Stimulated activated CD4-positive, alpha-beta T cell treated with anti-CD3 and anti-CD28 coated beads, Interleukin-1b, Interleukin-23, amount 100 ng/mL, for 1 hour (primary cell): ENCODE results near the gene SLC22A4.

Experiments
- DNase-seq, 2 donors: peaks; one replicate each; pipeline ENCODE4 v3.0.0-alpha.2; 2020; ENCODE audit warnings: low read depth in 2 of 2

Gene SLC22A4

GRCh38 chr5:132376694-132377641, 82.8 kb downstream of the SLC22A4 start:
- no peak for DNase-seq

GRCh38 chr5:132377738-132378137, 83.5 kb downstream of the SLC22A4 start:
- no peak for DNase-seq

DNA sequence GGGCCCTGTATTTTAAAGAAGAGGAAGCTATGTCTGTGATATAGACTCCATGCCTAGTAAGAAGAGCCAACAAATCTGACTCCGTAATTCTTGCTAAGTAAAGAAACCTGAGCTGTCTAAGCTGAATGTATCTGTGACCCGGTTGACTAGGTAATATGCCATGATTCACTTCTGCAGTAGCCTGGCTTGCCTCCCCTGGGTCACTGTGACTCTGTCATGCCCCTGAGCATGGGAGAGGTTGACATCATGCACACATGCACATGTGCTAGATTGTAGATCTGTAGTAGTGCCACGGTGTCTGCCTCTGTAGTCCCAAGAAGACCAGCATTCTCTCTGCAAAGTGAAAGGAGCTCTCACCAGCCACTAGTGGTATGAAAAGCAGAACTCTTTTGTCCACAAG, 84.4 kb downstream of the SLC22A4 start:
- no peak for DNase-seq

GRCh38 chr5:132380047-132380446, 85.9 kb downstream of the SLC22A4 start:
- no peak for DNase-seq

GRCh38 chr5:132380741-132381140, 86.5 kb downstream of the SLC22A4 start:
- DNase-seq: no peak

DNA sequence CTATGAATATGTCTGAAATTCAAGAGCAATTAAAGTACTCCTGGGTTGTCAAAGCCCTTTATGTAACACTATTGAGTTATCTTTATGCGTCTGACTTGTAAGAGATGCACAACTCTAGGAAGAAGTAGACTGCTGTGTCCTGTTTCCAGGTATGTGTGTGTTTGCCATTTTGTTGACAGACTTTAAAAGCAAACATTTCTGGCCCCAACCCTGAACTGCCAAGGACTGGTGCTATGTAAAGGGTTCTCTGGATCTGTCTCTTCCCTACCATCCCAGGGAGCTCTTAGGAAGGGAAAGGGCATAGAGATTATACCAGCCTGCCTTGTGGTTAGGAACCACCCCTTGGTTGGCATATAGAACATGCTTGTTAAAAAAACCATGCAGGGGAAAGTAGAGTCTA, 87.4 kb downstream of the SLC22A4 start:
- DNase-seq: no peak

- no peak for DNase-seq
These were observed 89.1 kb downstream of the SLC22A4 start for GRCh38 chr5:132383261-132383660.

- DNase-seq: no peak
These were observed 89.8 kb downstream of the SLC22A4 start for GRCh38 chr5:132383984-132384383.

DNA sequence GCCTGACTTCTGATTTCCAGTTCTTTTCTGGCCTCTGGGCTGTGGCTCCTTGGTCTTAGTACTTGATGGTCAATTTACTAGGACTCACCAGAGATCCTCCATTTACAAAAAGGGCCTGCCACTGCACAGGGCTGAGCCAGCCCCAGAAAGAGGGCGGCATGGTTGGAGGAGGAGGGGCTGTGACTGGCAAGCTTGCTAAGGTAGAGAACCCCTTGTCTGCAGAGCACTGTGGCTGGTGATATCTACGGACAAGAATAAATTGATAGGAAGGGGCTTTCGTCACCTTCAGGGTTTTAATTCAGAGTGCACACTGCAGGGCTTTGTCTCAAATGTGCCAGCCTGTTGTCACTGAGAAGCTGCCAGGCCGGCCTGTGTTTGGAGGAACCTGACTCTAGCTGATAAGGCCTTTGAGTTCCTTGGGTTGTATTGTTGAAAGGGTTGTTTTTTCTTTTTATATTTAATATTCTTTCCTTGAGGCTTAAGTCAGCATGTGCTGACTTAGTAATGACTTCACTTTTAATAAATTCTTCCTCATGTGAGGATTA, 90.4 kb downstream of the SLC22A4 start:
- DNase-seq: no peak

DNA sequence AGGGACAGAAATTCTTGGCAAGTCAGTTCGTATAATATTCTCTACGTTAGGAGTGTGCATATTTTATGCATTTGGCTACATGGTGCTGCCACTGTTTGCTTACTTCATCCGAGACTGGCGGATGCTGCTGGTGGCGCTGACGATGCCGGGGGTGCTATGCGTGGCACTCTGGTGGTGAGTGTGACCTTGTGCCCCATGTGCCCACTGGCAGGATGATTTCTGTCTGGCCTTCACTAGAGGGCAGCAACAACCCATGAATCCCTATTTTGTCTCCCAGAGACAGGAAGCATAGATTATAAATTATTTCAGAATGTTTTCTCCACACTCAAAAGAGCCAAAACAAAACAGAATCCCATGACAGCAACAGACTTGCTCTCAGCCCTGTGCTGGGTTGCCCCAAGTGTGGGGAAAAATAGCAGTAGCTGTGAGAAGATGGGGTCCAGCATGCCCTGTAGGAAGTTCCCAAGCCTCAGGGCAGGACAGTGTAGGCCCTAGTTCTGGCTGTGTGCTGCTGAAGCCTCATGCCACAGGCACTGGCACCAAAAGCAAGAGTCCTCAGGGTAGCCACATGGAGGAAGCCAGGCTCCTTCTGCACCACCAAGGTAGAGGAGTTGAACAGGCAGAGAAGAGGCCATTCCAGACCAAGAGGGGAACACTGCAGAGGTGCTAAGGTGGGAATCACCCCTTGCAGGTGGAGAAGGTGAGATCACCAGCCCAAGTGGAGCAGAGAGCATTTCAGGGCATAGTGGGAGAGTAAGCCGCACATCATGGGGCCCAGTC, 91.3 kb downstream of the SLC22A4 start:
- peak in 1 of 2 donors; percentile 36 for DNase-seq

- DNase-seq: peak; percentile 50 to 53
These were observed 92.6 kb downstream of the SLC22A4 start for GRCh38 chr5:132386644-132387286.

DNA sequence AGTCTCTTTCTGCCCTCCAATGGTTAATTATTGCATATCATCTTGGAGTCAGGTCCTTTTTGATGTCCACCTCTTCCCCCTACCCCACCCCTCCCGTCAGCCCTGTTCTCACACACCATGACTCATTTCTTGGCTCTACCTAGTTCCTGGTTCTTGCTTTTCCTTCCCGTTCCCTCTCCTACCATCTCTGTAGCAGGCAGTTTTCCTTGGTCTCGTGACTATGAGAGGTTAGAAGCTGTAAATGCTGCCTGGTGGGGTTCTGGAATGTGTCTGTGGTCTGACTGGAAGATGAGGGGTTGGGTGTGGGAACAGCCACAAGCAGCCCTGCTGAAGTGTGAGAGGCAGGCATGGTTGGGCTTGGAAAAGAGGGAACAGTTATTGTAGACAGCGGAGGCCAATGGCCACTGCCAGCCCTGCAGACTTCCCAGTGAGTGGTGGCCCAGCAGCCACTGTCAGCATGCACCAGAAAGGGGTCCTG, 93.5 kb downstream of the SLC22A4 start:
- DNase-seq: no peak

- DNase-seq: no peak
These were observed 94.3 kb downstream of the SLC22A4 start for GRCh38 chr5:132388244-132389050.

- DNase-seq: no peak
These were observed 94.8 kb downstream of the SLC22A4 start for GRCh38 chr5:132389051-132389331.

DNA sequence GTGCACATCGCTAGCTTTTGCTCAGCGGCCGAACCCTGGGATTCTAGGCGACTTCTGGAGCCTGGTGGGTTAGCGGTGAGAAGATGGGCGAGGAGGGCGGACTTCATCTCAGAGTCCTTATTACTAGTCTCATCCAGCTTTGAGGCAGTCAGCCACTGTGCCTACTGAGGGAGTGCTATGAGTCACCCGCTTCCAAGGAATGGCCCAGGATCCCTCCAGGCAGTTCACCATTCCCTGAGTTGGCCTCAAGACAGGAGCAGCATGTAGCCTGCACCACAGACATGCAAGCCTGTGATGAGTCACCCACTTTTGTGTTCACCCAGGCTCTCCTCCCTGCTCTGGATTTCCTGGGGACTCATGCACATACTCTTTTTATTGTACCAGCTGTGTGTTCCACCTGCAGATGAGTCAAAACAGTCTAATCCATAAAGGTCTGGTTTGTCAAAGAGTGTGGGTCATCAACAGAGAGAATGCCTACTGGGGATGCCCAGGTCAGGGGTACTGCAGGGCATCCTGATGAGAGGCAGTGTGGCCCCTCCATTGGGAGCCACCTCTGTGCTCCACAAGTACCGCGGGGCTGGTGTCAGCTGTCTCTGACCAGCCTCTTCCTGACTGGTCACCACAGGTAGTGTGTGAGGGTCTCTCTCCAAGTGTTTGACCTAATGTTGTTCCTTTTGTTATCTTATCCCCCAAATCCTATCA, 95.5 kb downstream of the SLC22A4 start:
- DNase-seq: no peak

DNA sequence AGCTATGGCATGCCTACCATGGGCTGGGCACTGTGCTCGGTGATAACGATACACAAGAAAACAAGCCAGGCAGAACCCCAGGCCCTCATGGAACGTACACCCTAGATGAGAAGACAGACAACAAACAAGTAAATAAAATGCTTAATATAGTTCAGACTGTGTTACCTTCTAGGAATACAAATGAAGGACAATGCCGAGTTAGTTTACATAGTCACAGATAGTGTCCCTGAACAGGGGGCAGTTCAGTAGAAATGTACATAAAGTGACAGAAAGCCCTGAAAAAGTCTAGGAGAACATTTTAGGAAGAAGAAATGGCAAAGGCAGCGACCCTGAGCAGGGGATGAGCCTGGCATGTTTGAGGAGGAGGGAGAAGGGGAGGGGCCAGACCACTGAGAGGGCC, 97.1 kb downstream of the SLC22A4 start:
- no peak for DNase-seq

DNA sequence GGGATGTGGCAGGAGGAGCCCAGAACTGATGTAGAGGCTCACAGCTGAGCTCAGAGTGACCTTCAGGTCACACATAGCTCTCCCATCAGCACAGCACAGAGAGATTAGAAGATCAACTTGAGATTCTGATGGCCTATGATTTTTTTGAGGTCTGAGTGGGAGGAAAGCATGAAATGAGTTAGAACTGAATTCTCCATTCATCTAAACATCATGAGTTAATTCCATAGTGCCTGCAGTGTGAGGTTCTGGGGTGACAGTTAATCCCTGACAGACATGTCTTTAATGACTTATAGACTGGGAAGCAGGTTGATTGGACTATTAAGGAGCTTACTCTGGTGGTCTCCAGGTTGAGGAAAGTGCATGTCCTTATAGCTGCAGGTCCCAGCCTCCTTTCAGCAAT, 97.7 kb downstream of the SLC22A4 start:
- DNase-seq: no peak

DNA sequence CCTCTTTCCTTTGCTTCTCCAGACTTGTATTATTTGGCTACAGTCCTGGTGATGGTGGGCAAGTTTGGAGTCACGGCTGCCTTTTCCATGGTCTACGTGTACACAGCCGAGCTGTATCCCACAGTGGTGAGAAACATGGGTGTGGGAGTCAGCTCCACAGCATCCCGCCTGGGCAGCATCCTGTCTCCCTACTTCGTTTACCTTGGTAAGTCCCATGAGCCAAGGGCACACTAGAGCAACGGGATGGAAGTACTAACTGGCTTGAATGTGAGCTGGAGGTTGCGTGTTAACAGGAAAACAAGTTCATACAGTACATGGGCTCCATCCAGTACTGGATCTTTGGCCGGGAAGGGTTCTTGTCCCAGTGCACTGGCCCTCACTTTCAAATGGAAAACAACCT, 98.2 kb downstream of the SLC22A4 start:
- DNase-seq: no peak

GRCh38 chr5:132392978-132393825, 99.0 kb downstream of the SLC22A4 start:
- no peak for DNase-seq
